HT1080 (cell line): Measurements from ENCODE around the gene MACC1. TPM values are rescaled to one million over a fixed set of nuclear protein-coding genes. Genes with fewer than 3 reads are reported as not detected.

ENCODE experiments used
- DNase-seq: peaks from one replicate; pipeline ENCODE4 v3.0.0-alpha.2; 2015; ENCODE audit warnings: low read depth
- total RNA-seq: library from RNA; depleted of rRNA; stranded (reverse); fragments of >200 nt; shearing (Covaris generic); gene quantifications from 2 replicates; pipeline ENCODE4 v1.2.3, GENCODE V29; 2014

Gene MACC1
- total RNA-seq, 1 experiment from 2014 or later = not detected

GRCh38 chr7:20229646-20230500, 12.7 kb upstream of the MACC1 start:
- peak; percentile 93 for DNase-seq

- no peak for DNase-seq
Measured at GRCh38 chr7:20229081-20229480, 11.9 kb upstream of the MACC1 start.

- DNase-seq = peak; percentile 5
Measured at GRCh38 chr7:20228654-20229053, 11.5 kb upstream of the MACC1 start.

- no peak for DNase-seq
Measured at GRCh38 chr7:20227291-20227795, 10.2 kb upstream of the MACC1 start.

GRCh38 chr7:20226860-20227259, 9.7 kb upstream of the MACC1 start:
- DNase-seq = no peak

- DNase-seq = no peak
Measured at GRCh38 chr7:20225384-20225783, 8.2 kb upstream of the MACC1 start.

- DNase-seq = no peak
Measured at GRCh38 chr7:20224025-20224424, 6.8 kb upstream of the MACC1 start.

GRCh38 chr7:20223356-20223755, 6.2 kb upstream of the MACC1 start:
- DNase-seq = no peak

GRCh38 chr7:20222219-20222828, 5.1 kb upstream of the MACC1 start:
- DNase-seq = no peak

GRCh38 chr7:20220921-20221547, 3.9 kb upstream of the MACC1 start:
- DNase-seq = peak; percentile 86

- no peak for DNase-seq
Measured at GRCh38 chr7:20220293-20220761, 3.1 kb upstream of the MACC1 start.

GRCh38 chr7:20219446-20220292, 2.5 kb upstream of the MACC1 start:
- peak; percentile 99 for DNase-seq

- DNase-seq = no peak
Measured at GRCh38 chr7:20219062-20219445, 1.9 kb upstream of the MACC1 start.

- DNase-seq = peak; percentile 57
Measured at GRCh38 chr7:20218279-20218678, 1.1 kb upstream of the MACC1 start.

GRCh38 chr7:20216406-20217036, 663 bp downstream of the MACC1 start:
- DNase-seq = no peak

GRCh38 chr7:20214921-20215669, 2.1 kb downstream of the MACC1 start:
- DNase-seq = no peak

- no peak for DNase-seq
Measured at GRCh38 chr7:20214132-20214531, 3.1 kb downstream of the MACC1 start.

GRCh38 chr7:20213378-20213777, 3.8 kb downstream of the MACC1 start:
- no peak for DNase-seq

- no peak for DNase-seq
Measured at GRCh38 chr7:20211376-20211775, 5.8 kb downstream of the MACC1 start.
